ENCODE data around the gene FAT4. TPM values are rescaled to one million over a fixed set of nuclear protein-coding genes. Genes with fewer than 3 reads are reported as not detected.

Gene FAT4
- total RNA-seq, 1 donor from 2014 or later = 17.9 TPM

GRCh38 chr4:125352521-125352920 lies 37.8 kb downstream of the FAT4 start:
- Histone ChIP-seq H3K4me1 (no peaks in the 10 kb centered on the region), H3K36me3 (no peaks in the 10 kb centered on the region), H3K27ac (no peak overlapping the region), H3K9me3 (no peaks in the 10 kb centered on the region), H3K4me3 (no peak overlapping the region), H3K27me3 (no peaks in the 10 kb centered on the region)
- no peak for TF ChIP-seq CTCF (IDR thresholded peaks at IDR 0.05)
- no peak for ATAC-seq
- DNase-seq = no peak
- intact Hi-C loops (cut with DNase I) = no loop called here

GRCh38 chr4:125353131-125353530 lies 38.4 kb downstream of the FAT4 start:
- Histone ChIP-seq H3K9me3 (no peaks in the 10 kb centered on the region), H3K4me1 (no peaks in the 10 kb centered on the region), H3K36me3 (no peaks in the 10 kb centered on the region), H3K27me3 (no peaks in the 10 kb centered on the region), H3K4me3 (no peak overlapping the region), H3K27ac (no peak overlapping the region)
- intact Hi-C loops (cut with DNase I) = no loop called here
- no peak for ATAC-seq
- TF ChIP-seq CTCF (IDR thresholded peaks at IDR 0.05) = no peak
- no peak for DNase-seq

- no peaks in the 10 kb centered on the region for H3K9me3 ChIP-seq
- ATAC-seq (no peak), DNase-seq (no peak)
- no peaks in the 10 kb centered on the region for H3K27me3 ChIP-seq
- intact Hi-C loops (cut with DNase I) = no loop called here
- H3K4me3 ChIP-seq = no peak overlapping the region
- H3K36me3 ChIP-seq = no peaks in the 10 kb centered on the region
- H3K27ac ChIP-seq = no peak overlapping the region
- no peaks in the 10 kb centered on the region for H3K4me1 ChIP-seq
- no peak for TF ChIP-seq CTCF (IDR thresholded peaks at IDR 0.05)
Observed at GRCh38 chr4:125355791-125356190, 41.0 kb downstream of the FAT4 start.

GRCh38 chr4:125357675-125358074 lies 42.9 kb downstream of the FAT4 start:
- Histone ChIP-seq H3K4me3 (no peak overlapping the region), H3K9me3 (no peaks in the 10 kb centered on the region), H3K27ac (no peak overlapping the region), H3K27me3 (no peaks in the 10 kb centered on the region), H3K4me1 (no peaks in the 10 kb centered on the region), H3K36me3 (no peaks in the 10 kb centered on the region)
- DNase-seq = no peak
- no peak for TF ChIP-seq CTCF (IDR thresholded peaks at IDR 0.05)
- no peak for ATAC-seq
- intact Hi-C loops (cut with DNase I) = no loop called here

- H3K27me3 ChIP-seq = no peaks in the 10 kb centered on the region
- H3K9me3 ChIP-seq = no peaks in the 10 kb centered on the region
- ATAC-seq = no peak
- no peak for TF ChIP-seq CTCF (IDR thresholded peaks at IDR 0.05)
- H3K4me3 ChIP-seq = no peak overlapping the region
- intact Hi-C loops (cut with DNase I) = no loop called here
- no peaks in the 10 kb centered on the region for H3K36me3 ChIP-seq
- H3K27ac ChIP-seq = no peak overlapping the region
- H3K4me1 ChIP-seq = no peaks in the 10 kb centered on the region
- DNase-seq = no peak
Observed at GRCh38 chr4:125358453-125358852, 43.7 kb downstream of the FAT4 start.

GRCh38 chr4:125359363-125359762 lies 44.6 kb downstream of the FAT4 start:
- ATAC-seq = no peak
- Histone ChIP-seq H3K4me3 (no peak overlapping the region), H3K27me3 (no peaks in the 10 kb centered on the region), H3K4me1 (no peaks in the 10 kb centered on the region), H3K9me3 (no peaks in the 10 kb centered on the region), H3K36me3 (no peaks in the 10 kb centered on the region), H3K27ac (no peak overlapping the region)
- TF ChIP-seq CTCF (IDR thresholded peaks at IDR 0.05) = no peak
- intact Hi-C loops (cut with DNase I) = no loop called here
- no peak for DNase-seq

Data from upper lobe of right lung (tissue), 1 donor.